PFSK-1 (cell line): ENCODE measurements around the gene SEMA3F.

ENCODE experiments used
- POLR2AphosphoS5 ChIP-seq: IDR thresholded peaks from 2 replicates; pipeline ENCODE4 v1.6.1; 2012; ENCODE audit warnings: low read depth, mild to moderate bottlenecking, control low read depth, low read length, moderate library complexity
- TF ChIP-seq, protein P1 (sequence below), 2 experiments: IDR thresholded peaks; 2 replicates each; pipeline versions ENCODE4 v1.6.1 to v1.8.0; 2011 to 2012; ENCODE audit warnings: low read depth in 2 of 2, low read length in 2 of 2, control low read depth in 1 of 2, inconsistent platforms in 1 of 2, mild to moderate bottlenecking in 1 of 2, moderate library complexity in 1 of 2; ENCODE audit not compliant: insufficient read depth in 1 of 2

DNA sequence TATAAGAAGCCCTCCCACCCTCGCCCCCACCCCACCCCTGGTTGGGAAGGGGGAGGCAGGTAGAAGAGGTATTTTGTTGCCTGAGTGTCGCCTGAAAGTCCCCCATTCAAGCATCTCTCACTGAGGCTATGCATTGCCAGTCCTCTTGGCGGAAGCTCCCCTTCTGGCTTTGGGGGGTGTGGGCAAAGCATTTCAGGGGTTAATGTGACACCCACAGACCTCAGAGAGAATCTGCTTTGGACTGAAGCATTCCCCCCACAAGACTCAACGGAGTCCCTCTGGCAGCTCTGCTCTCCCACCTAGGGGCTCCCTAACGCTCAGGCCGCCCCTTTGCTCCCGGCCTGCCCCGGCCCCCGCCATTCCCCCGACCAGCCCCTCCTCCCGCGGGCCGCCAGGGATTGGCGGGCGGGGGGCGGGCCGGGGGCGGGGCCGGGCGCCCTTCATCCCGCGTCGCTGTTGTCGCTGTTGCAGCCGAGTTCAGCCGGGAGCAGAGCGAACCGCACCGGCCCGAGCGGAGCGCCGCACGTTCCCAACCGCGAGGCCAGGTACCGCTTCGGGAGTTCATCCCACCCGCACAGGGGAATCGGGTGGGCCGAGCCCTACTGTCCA lies 49.8 kb downstream of the SEMA3F start, which contains the start of gene SLC38A3:
- TF ChIP-seq POLR2AphosphoS5 = no peak
- TF ChIP-seq, protein P1, sequence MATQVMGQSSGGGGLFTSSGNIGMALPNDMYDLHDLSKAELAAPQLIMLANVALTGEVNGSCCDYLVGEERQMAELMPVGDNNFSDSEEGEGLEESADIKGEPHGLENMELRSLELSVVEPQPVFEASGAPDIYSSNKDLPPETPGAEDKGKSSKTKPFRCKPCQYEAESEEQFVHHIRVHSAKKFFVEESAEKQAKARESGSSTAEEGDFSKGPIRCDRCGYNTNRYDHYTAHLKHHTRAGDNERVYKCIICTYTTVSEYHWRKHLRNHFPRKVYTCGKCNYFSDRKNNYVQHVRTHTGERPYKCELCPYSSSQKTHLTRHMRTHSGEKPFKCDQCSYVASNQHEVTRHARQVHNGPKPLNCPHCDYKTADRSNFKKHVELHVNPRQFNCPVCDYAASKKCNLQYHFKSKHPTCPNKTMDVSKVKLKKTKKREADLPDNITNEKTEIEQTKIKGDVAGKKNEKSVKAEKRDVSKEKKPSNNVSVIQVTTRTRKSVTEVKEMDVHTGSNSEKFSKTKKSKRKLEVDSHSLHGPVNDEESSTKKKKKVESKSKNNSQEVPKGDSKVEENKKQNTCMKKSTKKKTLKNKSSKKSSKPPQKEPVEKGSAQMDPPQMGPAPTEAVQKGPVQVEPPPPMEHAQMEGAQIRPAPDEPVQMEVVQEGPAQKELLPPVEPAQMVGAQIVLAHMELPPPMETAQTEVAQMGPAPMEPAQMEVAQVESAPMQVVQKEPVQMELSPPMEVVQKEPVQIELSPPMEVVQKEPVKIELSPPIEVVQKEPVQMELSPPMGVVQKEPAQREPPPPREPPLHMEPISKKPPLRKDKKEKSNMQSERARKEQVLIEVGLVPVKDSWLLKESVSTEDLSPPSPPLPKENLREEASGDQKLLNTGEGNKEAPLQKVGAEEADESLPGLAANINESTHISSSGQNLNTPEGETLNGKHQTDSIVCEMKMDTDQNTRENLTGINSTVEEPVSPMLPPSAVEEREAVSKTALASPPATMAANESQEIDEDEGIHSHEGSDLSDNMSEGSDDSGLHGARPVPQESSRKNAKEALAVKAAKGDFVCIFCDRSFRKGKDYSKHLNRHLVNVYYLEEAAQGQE (IDR thresholded peaks at IDR 0.05; ENCODE audit: insufficient read depth in 1 of 2, low read depth in 2 of 2, low read length in 2 of 2) = no peak
